RWPE2 (cell line): ENCODE measurements around the gene RADIL.

ENCODE experiments used
- ATAC-seq: fragments of 200-7000 bp; cut with Tn5 transposase; 3 replicates; pipeline ENCODE4 v1.9.1; 2021; ENCODE audit warnings: low read depth
- DNase-seq: peaks from one replicate; pipeline ENCODE4 v3.0.0-alpha.2; 2020; ENCODE audit warnings: low spot score
- H3K27ac ChIP-seq: fragments of 450-650 bp; 2 replicates; pipeline ENCODE4 v1.5.1; 2017; ENCODE audit warnings: mild to moderate bottlenecking; ENCODE audit not compliant: poor library complexity, severe bottlenecking
- H3K27me3 ChIP-seq: fragments of 250-450 bp; sonication (Bioruptor Pico); 2 replicates; pipeline ENCODE4 v1.5.1; 2021; ENCODE audit warnings: mild to moderate bottlenecking, moderate library complexity; ENCODE audit not compliant: insufficient read depth, poor library complexity, severe bottlenecking
- H3K36me3 ChIP-seq: fragments of 250-450 bp; sonication (Bioruptor Pico); 2 replicates; pipeline ENCODE4 v1.5.1; 2020; ENCODE audit warnings: low read depth, mild to moderate bottlenecking, moderate library complexity
- H3K4me1 ChIP-seq: fragments of 250-450 bp; sonication (Bioruptor Pico); 2 replicates; pipeline ENCODE4 v1.5.1; 2021; ENCODE audit warnings: mild to moderate bottlenecking, moderate library complexity; ENCODE audit not compliant: insufficient read depth, poor library complexity, severe bottlenecking
- H3K4me3 ChIP-seq: fragments of 250-450 bp; sonication (Bioruptor Pico); 2 replicates; pipeline ENCODE4 v1.5.1; 2021; ENCODE audit warnings: mild to moderate bottlenecking, moderate library complexity; ENCODE audit not compliant: severe bottlenecking
- H3K9me3 ChIP-seq: fragments of 250-450 bp; sonication (Bioruptor Pico); 2 replicates; pipeline ENCODE4 v1.5.1; 2021; ENCODE audit warnings: mild to moderate bottlenecking, moderate library complexity; ENCODE audit not compliant: severe bottlenecking
- CTCF ChIP-seq: fragments of 450-650 bp; IDR thresholded peaks from one replicate; pipeline ENCODE4 v1.5.1; 2017; ENCODE audit warnings: mild to moderate bottlenecking, moderate library complexity; ENCODE audit not compliant: poor library complexity, severe bottlenecking

The RADIL gene

GRCh38 chr7:4842319-4843064 lies 41.0 kb downstream of the RADIL start:
- no peak for TF ChIP-seq CTCF
- H3K27ac ChIP-seq: no peak overlapping the region
- ATAC-seq (no peak), DNase-seq (no peak)
- no peaks in the 10 kb centered on the region for H3K36me3 ChIP-seq
- H3K9me3 ChIP-seq: no peaks in the 10 kb centered on the region
- H3K4me1 ChIP-seq: no peaks in the 10 kb centered on the region
- H3K4me3 ChIP-seq: no peak overlapping the region
- H3K27me3 ChIP-seq: no peaks in the 10 kb centered on the region

- DNase-seq (no peak), ATAC-seq (no peak)
- no peaks in the 10 kb centered on the region for H3K4me1 ChIP-seq
- TF ChIP-seq CTCF: no peak
- no peak overlapping the region for H3K4me3 ChIP-seq
- no peaks in the 10 kb centered on the region for H3K36me3 ChIP-seq
- H3K27ac ChIP-seq: no peak overlapping the region
- no peaks in the 10 kb centered on the region for H3K27me3 ChIP-seq
- no peaks in the 10 kb centered on the region for H3K9me3 ChIP-seq
These were observed 41.7 kb downstream of the RADIL start for GRCh38 chr7:4841836-4842235.

GRCh38 chr7:4841007-4841784 lies 42.3 kb downstream of the RADIL start:
- ATAC-seq (no peak), DNase-seq (no peak)
- no peak overlapping the region for H3K4me3 ChIP-seq

GRCh38 chr7:4840079-4840501 lies 43.4 kb downstream of the RADIL start:
- no peaks in the 10 kb centered on the region for H3K4me1 ChIP-seq
- no peak overlapping the region for H3K4me3 ChIP-seq
- DNase-seq (no peak), ATAC-seq (no peak)
- H3K36me3 ChIP-seq: no peaks in the 10 kb centered on the region
- no peaks in the 10 kb centered on the region for H3K9me3 ChIP-seq
- H3K27ac ChIP-seq: no peak overlapping the region
- H3K27me3 ChIP-seq: no peaks in the 10 kb centered on the region
- no peak for TF ChIP-seq CTCF

More at GRCh38 chr7:4841007-4841784, 42.3 kb downstream of the RADIL start:
- Histone ChIP-seq H3K9me3 (no peaks in the 10 kb centered on the region), H3K36me3 (no peaks in the 10 kb centered on the region), H3K27ac (no peak overlapping the region), H3K27me3 (no peaks in the 10 kb centered on the region), H3K4me1 (no peaks in the 10 kb centered on the region)
- TF ChIP-seq CTCF: no peak
